ENCODE data around the gene ZNF488. TPM values are rescaled to one million over a fixed set of nuclear protein-coding genes. Genes with fewer than 3 reads are reported as not detected.
"Not testable (repeated sequence)": the region's sequence is repeated elsewhere in the genome, so short reads cannot be mapped to it uniquely, and the experiment has no call there.

Gene ZNF488
- total RNA-seq, 1 donor = 0.18 TPM

- DNase-seq (ENCODE audit: low read depth) = no peak
- no peak overlapping the region for H3K4me3 ChIP-seq (ENCODE audit: low read depth, low read length)
- TF ChIP-seq CTCF (IDR thresholded peaks at IDR 0.05; ENCODE audit: insufficient read depth, low read length) = no peak
Measured at GRCh38 chr10:47401210-47401609, 17.1 kb upstream of the ZNF488 start.

- no peak overlapping the region for H3K4me3 ChIP-seq (ENCODE audit: low read depth, low read length)
- TF ChIP-seq CTCF (IDR thresholded peaks at IDR 0.05; ENCODE audit: insufficient read depth, low read length) = no peak
- DNase-seq (ENCODE audit: low read depth) = no peak
Measured at GRCh38 chr10:47400786-47401185, 16.7 kb upstream of the ZNF488 start.

GRCh38 chr10:47400251-47400650 is 16.2 kb upstream of the ZNF488 start:
- no peak for TF ChIP-seq CTCF (IDR thresholded peaks at IDR 0.05; ENCODE audit: insufficient read depth, low read length)
- DNase-seq (ENCODE audit: low read depth) = no peak
- H3K4me3 ChIP-seq (ENCODE audit: low read depth, low read length) = no peak overlapping the region

GRCh38 chr10:47397256-47397655 is 13.2 kb upstream of the ZNF488 start:
- no peak for DNase-seq (ENCODE audit: low read depth)
- no peak for TF ChIP-seq CTCF (IDR thresholded peaks at IDR 0.05; ENCODE audit: insufficient read depth, low read length)
- H3K4me3 ChIP-seq (ENCODE audit: low read depth, low read length) = no peak overlapping the region

- no peak for TF ChIP-seq CTCF (IDR thresholded peaks at IDR 0.05; ENCODE audit: insufficient read depth, low read length)
- no peak overlapping the region for H3K4me3 ChIP-seq (ENCODE audit: low read depth, low read length)
- peak; percentile 34 for DNase-seq (ENCODE audit: low read depth)
Measured at GRCh38 chr10:47396311-47396717, 12.2 kb upstream of the ZNF488 start.

- TF ChIP-seq CTCF (IDR thresholded peaks at IDR 0.05; ENCODE audit: insufficient read depth, low read length) = no peak
Measured at GRCh38 chr10:47389619-47390018, 5.5 kb upstream of the ZNF488 start.

GRCh38 chr10:47388879-47389278 is 4.8 kb upstream of the ZNF488 start:
- TF ChIP-seq CTCF (IDR thresholded peaks at IDR 0.05; ENCODE audit: insufficient read depth, low read length) = no peak
- no peak for DNase-seq (ENCODE audit: low read depth)
- no peak overlapping the region for H3K4me3 ChIP-seq (ENCODE audit: low read depth, low read length)

More at GRCh38 chr10:47389619-47390018, 5.5 kb upstream of the ZNF488 start:
- no peak overlapping the region for H3K4me3 ChIP-seq (ENCODE audit: low read depth, low read length)
- no peak for DNase-seq (ENCODE audit: low read depth)

GRCh38 chr10:47386104-47386503 is 2.0 kb upstream of the ZNF488 start:
- H3K4me3 ChIP-seq (ENCODE audit: low read depth, low read length); DNase-seq (ENCODE audit: low read depth): not testable (repeated sequence)
